T-helper 2 cell (primary cell): Measurements from ENCODE around the gene KRTAP5-6.

Source experiments
- DNase-seq, 5 experiments: peaks; one replicate each; pipeline versions ENCODE4 v3.0.0 to v3.0.0-alpha.2; 2012 to 2022
- total RNA-seq, 2 donors: gene quantifications; one replicate each; lab custom pipeline; 2026; lab: John Stamatoyannopoulos, UW

KRTAP5-6 gene, protein sequence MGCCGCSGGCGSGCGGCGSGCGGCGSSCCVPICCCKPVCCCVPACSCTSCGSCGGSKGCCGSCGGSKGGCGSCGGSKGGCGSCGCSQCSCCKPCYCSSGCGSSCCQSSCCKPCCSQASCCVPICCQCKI
- 0 reads per million in 2 donors for total RNA-seq

GRCh38 chr11:1696608-1697570, at the start of gene KRTAP5-6:
KRTAP5-6 (plus strand) TSS chr11:1697195; CDS start chr11:1697246, 51 bp downstream.
- no peak for DNase-seq

DNA sequence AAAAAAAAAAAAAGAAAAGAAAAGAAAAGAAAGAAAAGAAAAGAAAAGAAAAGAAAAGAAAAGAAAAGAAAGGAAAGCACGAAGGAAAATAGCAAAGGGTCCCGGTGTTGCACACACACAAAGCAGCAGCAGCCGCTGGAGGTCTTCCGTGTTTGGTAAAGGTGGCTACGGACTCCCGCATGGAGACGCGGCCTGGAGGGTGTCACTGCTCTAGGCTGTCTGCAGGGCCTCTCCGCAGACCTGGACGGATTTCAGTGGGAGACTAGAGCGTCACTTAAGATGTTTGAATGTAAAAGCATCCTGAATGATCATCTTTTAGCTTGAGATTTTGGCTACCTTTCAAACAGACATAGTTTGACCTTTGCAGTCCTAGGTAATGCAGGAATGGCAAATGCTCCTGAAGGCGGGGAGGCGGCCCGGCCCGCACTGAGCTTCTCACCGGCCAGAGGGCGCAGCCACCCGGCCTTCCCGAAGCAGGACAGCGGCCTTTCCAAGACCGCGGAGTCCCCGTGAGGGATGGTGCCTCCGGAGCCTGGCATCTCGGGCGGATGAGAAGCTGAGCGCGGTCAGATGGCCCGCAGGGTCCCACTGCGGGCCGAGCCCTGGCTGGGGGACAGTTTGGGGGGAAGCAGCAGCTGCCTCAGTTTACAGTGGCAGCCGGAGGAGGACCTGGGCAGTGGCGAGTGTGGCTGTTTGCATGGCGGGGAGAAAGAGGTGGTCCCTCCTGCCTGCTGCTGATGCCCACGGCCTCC, 48.9 kb upstream of the KRTAP5-6 start:
- no peak for DNase-seq

GRCh38 chr11:1648653-1649420, 48.2 kb upstream of the KRTAP5-6 start:
- DNase-seq: no peak

- no peak for DNase-seq
Measured at GRCh38 chr11:1650034-1650917, 46.7 kb upstream of the KRTAP5-6 start.

DNA sequence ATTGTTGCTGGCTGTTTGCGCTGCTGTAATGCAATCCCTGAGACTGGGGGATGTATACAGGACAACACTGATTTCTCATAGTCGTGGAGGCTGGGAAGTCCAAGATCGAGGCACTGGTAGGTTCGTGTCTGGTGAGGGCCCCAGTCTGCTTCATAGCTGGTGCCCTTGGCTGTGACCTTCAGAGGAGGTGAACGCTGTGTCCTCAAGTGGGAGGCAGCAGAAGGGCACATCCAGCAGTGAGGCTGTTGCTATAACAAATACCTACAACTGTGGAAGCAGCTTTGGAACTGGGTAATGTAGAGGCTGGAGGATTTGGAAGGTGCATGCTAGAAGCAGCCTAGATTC, 46.1 kb upstream of the KRTAP5-6 start:
- DNase-seq: no peak

DNA sequence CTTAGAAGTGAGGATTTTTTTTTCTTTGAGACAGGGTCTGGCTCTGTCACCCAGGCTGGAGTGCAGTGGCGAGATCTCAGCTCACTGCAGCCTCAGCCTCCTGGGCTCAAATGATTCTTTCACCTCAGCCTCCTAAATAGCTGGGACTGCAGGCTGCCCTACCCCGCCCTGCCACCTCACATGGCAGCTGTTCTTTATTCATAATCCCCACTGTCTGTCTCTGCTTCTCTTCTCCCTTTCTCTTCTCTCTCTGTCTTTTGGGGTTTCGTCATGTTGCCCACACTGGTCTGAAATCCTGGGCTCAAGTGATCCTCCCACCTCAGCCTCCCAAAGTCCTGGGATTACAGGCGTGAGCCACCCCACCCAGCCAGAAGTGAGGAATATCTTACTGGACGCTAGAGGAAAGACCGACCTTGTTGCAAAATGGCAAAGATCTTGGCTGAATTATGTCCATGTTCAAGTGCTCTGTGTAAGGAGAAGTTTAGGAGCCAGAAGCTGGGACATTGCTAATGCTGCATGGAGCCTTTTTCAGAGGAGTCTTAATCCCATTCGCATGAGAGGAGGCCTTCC, 45.5 kb upstream of the KRTAP5-6 start:
- no peak for DNase-seq

DNA sequence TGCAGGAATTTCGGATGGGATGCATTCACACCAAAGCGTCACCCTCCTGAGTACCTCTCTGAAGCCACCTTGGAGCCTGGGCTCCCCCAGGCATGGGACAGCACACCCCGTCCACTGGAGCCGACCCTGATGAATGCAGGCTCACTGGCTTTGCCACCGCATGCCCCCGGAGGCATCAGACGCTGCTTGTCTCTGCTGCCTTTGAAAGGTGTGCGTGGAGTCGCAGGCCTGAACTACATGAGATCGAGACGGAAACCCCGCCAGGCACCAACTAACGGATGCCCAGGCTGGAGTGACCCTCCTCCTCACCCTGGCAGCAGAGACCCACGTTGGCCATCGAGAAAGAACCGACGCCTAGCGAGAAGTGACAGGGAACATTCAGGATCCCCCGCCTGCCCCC, 45.0 kb upstream of the KRTAP5-6 start:
- DNase-seq: no peak

DNA sequence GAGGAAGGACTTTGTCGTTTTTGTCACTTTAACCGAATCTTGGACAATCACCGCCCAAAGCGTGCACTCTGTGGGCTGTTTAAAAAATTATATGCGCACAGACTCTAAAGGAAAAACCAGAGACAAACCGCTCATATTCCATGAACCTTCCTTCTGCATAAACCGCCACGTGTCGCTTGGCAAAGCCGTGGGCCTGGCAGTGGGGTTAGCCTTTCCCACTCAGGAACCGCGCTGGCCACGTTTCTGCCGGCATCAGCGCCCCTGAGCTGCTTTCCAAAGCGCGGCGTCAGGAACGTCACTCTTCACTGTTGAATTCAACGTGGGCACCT, 44.6 kb upstream of the KRTAP5-6 start:
- no peak for DNase-seq

GRCh38 chr11:1652771-1653540, 44.0 kb upstream of the KRTAP5-6 start:
- peak; percentile 49 to 69 (median 67) for DNase-seq

DNA sequence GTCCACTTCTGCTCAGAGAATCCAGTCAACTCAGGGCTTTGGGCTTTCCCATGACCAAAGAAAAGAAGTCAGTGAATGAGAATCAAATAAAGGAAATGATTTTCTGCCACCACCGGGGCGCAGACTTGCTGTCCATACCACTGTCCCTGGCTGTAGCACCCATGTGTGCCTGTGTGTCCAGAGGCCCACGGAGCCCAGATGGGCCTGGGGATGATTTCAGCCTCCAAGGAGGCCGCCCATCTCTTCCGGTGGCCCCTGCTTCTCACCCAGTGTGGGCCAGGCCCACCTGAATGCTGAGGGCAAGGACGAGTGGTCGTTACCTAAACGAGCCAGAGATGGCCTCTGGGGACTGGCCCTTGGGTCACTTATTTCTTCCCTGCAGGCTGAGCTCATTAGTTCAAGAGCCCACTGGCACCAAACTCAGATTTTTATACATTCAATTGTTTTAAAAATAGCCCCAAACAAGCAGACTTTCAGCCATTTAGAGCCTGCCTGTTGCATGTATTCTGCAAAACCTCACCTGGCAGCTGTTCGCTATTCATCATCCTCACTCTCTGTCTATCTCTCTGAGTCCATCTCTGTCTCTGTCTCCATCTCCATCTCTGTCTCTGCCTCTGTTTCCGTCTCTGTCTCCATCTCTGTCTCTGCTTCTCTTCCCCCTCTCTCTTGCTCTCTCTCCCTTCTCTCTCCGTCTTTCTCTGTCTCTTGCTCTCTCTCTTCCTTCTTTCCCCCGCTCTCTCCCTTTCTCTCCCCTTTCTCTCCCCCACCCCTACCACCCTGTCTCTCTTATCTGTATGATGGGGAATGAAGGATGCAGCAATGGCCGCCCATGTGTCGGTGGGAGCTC, 43.2 kb upstream of the KRTAP5-6 start:
- no peak for DNase-seq

DNA sequence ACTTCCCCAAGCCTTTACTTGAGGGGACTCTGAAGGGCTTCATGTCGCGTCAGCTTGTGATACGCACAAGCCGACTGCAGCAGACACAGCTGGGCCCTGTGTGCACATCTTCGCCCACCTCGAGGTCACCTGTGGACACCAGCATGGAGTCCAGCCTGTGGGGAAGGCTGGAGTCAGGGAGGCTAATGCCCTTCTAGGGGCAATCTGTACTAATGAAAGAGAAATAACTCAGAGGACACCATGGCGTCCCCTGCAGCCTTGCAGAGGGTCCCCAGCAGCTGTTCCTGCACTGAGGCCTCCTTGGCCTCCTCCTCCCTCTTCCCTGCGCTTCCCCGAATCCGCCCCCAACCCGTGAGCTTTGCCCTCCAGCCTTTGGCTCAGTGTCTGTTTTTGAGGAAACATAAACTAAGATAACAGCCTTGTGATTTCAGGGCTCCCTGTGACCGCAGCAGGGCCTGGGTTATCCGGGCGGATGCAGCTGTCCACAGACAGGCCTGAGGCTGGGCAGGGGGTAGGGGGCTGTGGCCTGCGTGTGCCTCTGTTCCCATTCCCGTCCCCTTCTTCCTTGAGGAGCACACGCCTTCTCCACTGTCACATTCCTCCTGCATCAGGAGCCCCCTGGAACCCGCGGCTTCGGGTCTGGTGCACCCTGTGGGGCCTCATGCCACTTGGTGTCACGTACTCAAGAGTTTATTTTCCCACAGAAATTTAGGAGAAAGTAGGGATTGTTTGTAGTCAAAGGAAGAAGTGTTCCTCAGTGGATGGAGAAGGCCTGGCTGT, 42.4 kb upstream of the KRTAP5-6 start:
- DNase-seq: no peak

GRCh38 chr11:1655168-1656060, 41.6 kb upstream of the KRTAP5-6 start:
- no peak for DNase-seq

DNA sequence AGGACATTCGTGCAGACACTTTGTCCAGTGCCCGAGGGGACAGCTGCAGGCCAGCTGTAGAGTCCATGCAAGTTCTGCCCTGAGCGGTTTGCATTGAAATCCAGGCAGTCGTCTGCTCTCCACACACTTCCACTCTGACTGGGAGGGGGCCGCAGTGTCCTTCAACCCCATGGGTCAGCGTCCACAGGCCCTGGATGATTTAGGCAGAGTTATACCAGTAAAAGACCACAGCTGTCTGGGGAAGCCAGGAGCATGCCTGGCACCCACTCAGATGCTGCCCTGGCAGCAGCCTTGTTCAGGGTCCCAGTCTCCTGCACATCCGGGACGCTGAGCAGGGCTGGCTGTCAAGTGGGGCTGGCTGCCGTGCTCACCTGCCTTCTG, 40.9 kb upstream of the KRTAP5-6 start:
- no peak for DNase-seq

DNA sequence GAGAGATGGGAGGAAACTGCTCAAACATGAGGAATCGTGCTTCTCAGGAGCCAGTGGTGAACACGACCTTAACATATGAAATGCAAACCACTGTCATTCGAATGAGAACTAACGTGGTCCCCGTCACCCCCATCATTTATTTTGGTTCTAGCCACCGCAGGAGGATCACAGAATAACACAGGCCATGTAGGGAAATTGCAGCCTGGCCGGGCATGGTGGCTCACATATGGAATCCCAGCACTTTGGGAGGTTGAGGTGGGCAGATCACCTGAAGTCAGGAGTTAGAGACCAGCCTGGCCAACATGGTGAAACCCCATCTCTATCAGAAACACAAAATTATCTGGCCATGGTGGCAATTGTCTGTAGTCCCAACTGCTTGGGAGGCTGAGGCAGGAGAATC, 40.3 kb upstream of the KRTAP5-6 start:
- DNase-seq: no peak

DNA sequence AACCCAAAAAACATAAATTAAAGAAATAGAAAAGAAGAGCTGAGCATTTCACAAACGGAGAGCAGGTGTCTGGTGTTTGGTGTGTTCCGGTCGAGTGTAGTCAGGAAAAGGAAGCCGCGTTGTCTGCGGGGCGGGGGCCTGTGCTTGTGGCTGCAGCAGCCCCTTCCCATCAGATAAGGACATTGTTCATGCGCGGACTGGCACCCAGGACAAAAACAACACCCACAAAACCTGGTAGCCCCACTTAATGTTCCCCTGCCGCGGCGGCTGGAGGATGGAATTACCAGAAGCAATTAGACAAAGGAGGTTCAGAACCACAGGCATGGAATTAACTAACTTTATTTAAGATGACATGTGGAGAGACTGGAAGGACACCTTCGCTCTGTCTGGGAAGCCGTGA, 37.5 kb upstream of the KRTAP5-6 start:
- DNase-seq: peak in 1 of 5 experiments; percentile 34

DNA sequence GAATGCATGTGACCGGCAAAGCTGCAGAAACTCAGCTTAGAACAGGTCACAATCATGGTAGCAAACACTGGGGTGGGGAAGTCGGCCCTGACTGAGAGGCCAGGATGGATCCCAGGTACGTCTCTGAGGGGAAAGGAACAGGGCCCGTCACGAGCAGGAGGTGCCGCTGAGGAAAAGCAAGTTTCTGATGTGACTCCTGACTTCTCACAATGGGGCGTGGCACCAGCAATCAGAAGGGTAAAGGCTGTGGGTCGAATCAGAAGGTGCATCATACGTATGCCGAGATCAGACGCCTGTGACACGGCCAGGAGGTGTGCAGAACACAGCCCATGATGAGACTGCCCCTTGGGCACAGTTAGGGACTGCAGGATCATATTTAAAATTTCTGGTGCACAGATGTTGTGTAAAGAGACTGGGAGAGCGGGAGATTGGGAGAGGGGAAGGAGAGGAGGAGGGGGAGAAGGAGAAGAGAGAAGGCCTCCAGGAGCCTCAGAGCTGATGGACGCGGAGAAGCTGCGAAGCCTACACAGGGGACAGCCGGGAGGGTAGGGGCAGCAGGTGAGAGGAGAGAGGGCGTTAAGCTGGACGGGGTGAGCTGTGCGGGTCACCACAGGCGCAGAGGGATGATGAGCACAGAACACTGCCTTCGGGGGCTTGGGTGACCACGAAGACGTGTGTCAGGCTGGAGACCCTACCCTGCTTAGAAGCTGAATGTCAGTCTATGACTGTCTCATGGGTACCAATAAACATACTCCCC, 36.7 kb upstream of the KRTAP5-6 start:
- DNase-seq: no peak
